VCaP (cell line): ENCODE results near the gene ARL15.

ENCODE experiments used
- H3K27ac ChIP-seq: fragments of 450-650 bp; 2 replicates; pipeline ENCODE4 v1.5.1; 2017
- TF ChIP-seq, protein P1 (sequence below): fragments of 450-650 bp; conservative IDR thresholded peaks from 2 replicates; pipeline ENCODE4 v1.5.1; 2017; ENCODE audit warnings: mild to moderate bottlenecking, moderate library complexity

ARL15 gene

DNA sequence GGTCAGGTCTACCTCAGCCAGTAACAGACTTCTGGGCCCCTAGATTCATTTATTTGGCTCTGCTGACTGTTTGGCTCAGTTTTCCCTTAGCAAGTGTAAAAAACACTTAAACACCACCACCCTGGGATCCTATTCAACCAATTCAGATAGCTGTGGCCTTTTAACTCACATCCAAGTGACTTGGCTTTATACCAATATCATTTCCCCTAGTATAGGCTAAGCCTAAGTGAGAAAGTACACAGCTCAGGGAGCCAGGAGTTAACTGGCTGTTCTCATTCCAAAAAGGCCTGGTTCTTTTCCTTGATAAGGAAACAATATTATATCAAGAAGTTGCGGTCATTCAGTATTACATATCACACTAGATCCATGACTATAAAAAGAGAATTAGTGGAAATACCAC lies 163.5 kb downstream of the ARL15 start:
- no peak overlapping the region for H3K27ac ChIP-seq
- TF ChIP-seq, protein P1, sequence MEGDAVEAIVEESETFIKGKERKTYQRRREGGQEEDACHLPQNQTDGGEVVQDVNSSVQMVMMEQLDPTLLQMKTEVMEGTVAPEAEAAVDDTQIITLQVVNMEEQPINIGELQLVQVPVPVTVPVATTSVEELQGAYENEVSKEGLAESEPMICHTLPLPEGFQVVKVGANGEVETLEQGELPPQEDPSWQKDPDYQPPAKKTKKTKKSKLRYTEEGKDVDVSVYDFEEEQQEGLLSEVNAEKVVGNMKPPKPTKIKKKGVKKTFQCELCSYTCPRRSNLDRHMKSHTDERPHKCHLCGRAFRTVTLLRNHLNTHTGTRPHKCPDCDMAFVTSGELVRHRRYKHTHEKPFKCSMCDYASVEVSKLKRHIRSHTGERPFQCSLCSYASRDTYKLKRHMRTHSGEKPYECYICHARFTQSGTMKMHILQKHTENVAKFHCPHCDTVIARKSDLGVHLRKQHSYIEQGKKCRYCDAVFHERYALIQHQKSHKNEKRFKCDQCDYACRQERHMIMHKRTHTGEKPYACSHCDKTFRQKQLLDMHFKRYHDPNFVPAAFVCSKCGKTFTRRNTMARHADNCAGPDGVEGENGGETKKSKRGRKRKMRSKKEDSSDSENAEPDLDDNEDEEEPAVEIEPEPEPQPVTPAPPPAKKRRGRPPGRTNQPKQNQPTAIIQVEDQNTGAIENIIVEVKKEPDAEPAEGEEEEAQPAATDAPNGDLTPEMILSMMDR: no peak

DNA sequence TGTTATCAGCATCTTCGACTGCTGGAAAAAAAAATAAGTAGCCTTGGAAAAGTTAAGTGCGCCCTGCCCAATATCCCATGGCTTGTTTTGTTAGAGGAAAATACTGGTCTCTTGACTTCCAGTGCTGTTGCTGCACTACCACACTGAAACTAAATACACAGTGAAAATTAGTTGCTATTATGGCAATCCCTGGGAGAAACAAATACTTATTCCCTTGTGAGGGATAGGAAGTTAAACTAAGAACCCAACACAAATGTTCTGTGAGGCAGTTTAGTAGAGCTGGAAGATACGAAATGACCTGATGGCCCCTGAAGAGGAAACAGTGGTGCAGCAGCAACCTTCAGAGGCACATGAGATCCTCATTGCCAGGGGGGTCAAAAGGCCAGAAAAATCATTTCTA lies 164.0 kb downstream of the ARL15 start:
- H3K27ac ChIP-seq: no peak overlapping the region
- TF ChIP-seq, protein P1: no peak

DNA sequence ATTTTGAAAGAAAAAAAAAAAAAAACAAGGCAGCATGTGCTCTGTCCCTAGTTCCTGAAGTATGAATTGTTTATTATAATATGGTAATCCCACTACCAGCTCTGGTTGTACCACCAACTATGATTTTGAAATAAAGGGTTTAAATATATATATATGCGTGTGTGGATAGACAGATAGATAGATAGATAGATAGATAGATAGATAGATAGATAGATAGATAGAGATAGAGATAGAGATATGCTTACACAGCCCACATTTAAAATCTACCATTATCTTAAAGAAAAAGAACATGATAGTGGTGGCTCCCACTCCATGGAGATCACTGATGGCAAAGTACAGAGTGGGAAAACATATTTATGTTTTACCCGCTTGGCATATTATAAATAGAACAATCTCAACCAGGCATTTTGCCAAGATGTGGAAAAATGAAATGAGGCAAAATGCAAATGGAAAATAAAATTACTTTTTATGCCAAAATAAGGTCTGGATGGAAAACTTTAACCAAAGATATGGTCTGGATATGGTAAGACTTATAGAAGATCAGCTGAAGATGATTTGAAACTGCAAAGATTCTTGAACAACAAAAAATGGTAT lies 170.0 kb downstream of the ARL15 start:
- H3K27ac ChIP-seq: no peak overlapping the region
- TF ChIP-seq, protein P1: no peak

DNA sequence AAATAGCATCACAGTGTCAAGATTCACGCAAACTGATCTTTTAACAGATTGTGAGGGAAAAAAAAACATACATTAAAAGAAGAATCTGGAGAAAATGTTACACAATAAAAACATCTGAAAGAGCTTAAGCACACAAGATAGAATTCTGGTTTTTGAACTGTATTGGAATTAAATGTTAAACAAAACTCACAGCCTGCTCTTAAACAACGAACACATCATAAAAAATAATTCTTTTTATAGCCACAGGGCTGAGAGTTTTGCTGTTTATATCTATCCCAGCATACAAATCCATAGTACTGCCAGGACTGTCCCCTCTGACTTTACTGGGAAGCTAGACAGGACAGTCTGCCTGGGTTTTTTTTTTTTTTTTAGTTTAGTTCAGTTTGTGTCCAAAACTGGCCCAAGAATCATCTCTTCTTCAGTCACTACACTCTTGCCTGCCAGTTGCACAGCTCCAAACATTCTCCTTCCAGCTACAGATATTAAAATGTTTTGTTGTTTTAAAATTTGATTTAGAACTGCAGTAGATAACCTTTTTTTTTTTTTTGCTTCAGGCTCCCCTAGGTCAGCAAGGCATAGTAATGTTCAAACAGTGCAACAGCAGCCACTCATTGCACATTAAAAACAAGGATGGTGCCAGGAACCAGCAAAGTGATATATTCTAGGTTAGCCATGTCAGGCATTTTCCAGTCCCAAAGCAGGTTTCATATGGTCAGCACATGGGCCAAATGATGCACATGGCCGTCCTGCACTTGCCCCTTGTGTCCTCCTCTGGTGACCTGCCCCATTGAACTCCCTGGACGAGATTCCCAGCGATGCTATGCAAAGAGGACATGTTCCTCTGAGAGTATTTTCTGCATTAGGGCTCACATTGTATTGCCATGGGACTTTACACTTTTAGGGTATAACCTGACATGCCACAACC lies 173.6 kb downstream of the ARL15 start:
- TF ChIP-seq, protein P1: no peak
- H3K27ac ChIP-seq: no peak overlapping the region

GRCh38 chr5:54135042-54135441 lies 175.3 kb downstream of the ARL15 start:
- TF ChIP-seq, protein P1: no peak
- H3K27ac ChIP-seq: no peak overlapping the region

- TF ChIP-seq, protein P1: no peak
- no peak overlapping the region for H3K27ac ChIP-seq
Observed at GRCh38 chr5:54133917-54134316, 176.5 kb downstream of the ARL15 start.

- H3K27ac ChIP-seq: no peak overlapping the region
- TF ChIP-seq, protein P1: no peak
Observed at GRCh38 chr5:54120473-54120872, 189.9 kb downstream of the ARL15 start.
